CD14-positive monocyte (primary cell): Measurements from ENCODE around the gene TRABD2B. TPM values are rescaled to one million over a fixed set of nuclear protein-coding genes. Genes with fewer than 3 reads are reported as not detected.

ENCODE experiments used
- DNase-seq, 3 donors: peaks; one replicate each; pipeline ENCODE4 v3.0.0-alpha.2; 2011 to 2022
- H2AFZ ChIP-seq: 2 replicates; pipeline ENCODE4 v1.6.0; 2012; ENCODE audit warnings: mild to moderate bottlenecking, low read depth, low read length, inconsistent platforms; ENCODE audit not compliant: insufficient read depth, poor library complexity, severe bottlenecking
- H3K27ac ChIP-seq, 2 donors: 1 replicate in 1 of 2; 2 replicates in 1 of 2; pipeline ENCODE4 v1.5.1; 2012 to 2013; ENCODE audit warnings: low read length in 2 of 2, control low read depth in 1 of 2, inconsistent platforms in 1 of 2, low read depth in 1 of 2, mild to moderate bottlenecking in 1 of 2
- H3K27me3 ChIP-seq, 2 donors: one replicate each; pipeline versions ENCODE4 v1.6.0 to v1.6.1; 2011 to 2013; ENCODE audit warnings: low read length in 2 of 2; ENCODE audit not compliant: control insufficient read depth in 2 of 2, insufficient read depth in 2 of 2
- H3K36me3 ChIP-seq, 2 donors: replicated peaks in 1 of 2; 1 replicate in 1 of 2; 2 replicates in 1 of 2; pipeline versions ENCODE4 v1.5.1 to v1.6.1; 2012 to 2013; ENCODE audit warnings: low read length in 2 of 2, control low read depth in 1 of 2, inconsistent platforms in 1 of 2, mild to moderate bottlenecking in 1 of 2; ENCODE audit not compliant: insufficient read depth in 2 of 2, control insufficient read depth in 1 of 2
- H3K4me1 ChIP-seq, 2 donors: 1 replicate in 1 of 2; 2 replicates in 1 of 2; pipeline versions ENCODE4 v1.5.1 to v1.6.1; 2012 to 2013; ENCODE audit warnings: low read length in 2 of 2, control low read depth in 1 of 2, inconsistent platforms in 1 of 2, mild to moderate bottlenecking in 1 of 2, moderate library complexity in 1 of 2; ENCODE audit not compliant: insufficient read depth in 2 of 2, control insufficient read depth in 1 of 2
- H3K4me2 ChIP-seq: replicated peaks from 2 replicates; pipeline ENCODE3; 2012; ENCODE audit warnings: low read length, moderate library complexity, mild to moderate bottlenecking; ENCODE audit not compliant: poor library complexity, severe bottlenecking; ENCODE audit errors: extremely low read depth
- H3K4me3 ChIP-seq, 3 experiments: fragments of 200-600 bp in 1 of 3; sonication (generic) in 1 of 3; replicated peaks in 1 of 3; 1 replicate in 2 of 3; 2 replicates in 1 of 3; pipeline ENCODE4 v1.5.1; 2011 to 2013; ENCODE audit warnings: low read length in 3 of 3, mild to moderate bottlenecking in 3 of 3, control low read depth in 2 of 3, low read depth in 2 of 3, inconsistent platforms in 1 of 3, moderate library complexity in 1 of 3
- H3K79me2 ChIP-seq: 2 replicates; pipeline ENCODE4 v1.6.0; 2012; ENCODE audit warnings: mild to moderate bottlenecking, control low read depth, inconsistent platforms, low read length, moderate library complexity; ENCODE audit not compliant: insufficient read depth
- H3K9ac ChIP-seq: 2 replicates; pipeline ENCODE4 v1.6.0; 2017; ENCODE audit warnings: low read length, mild to moderate bottlenecking; ENCODE audit not compliant: insufficient read depth, poor library complexity, severe bottlenecking
- H3K9me3 ChIP-seq, 2 donors: replicated peaks in 1 of 2; 1 replicate in 1 of 2; 2 replicates in 1 of 2; pipeline versions ENCODE4 v1.5.1 to v1.6.1; 2012 to 2013; ENCODE audit warnings: low read length in 2 of 2, control low read depth in 1 of 2; ENCODE audit not compliant: control insufficient read depth in 1 of 2, insufficient read depth in 1 of 2
- H4K20me1 ChIP-seq: 2 replicates; pipeline ENCODE4 v1.6.0; 2012; ENCODE audit warnings: mild to moderate bottlenecking, low read length, control low read depth, moderate library complexity; ENCODE audit not compliant: insufficient read depth
- H3K27ac Mint-ChIP-seq, 7 donors: one replicate each; pipeline ENCODE4 v1.8.0; 2020; ENCODE audit warnings: mild to moderate bottlenecking in 7 of 7, mixed read lengths in 7 of 7, moderate library complexity in 6 of 7, inconsistent platforms in 2 of 7
- H3K27me3 Mint-ChIP-seq, 3 donors: one replicate each; pipeline ENCODE4 v1.8.0; 2021 to 2022; ENCODE audit warnings: low read depth in 3 of 3, mild to moderate bottlenecking in 3 of 3, mixed read lengths in 3 of 3, moderate library complexity in 3 of 3, inconsistent platforms in 1 of 3
- H3K36me3 Mint-ChIP-seq, 2 donors: one replicate each; pipeline ENCODE4 v1.8.0; 2020; ENCODE audit warnings: mixed read lengths in 2 of 2, inconsistent platforms in 1 of 2, mild to moderate bottlenecking in 1 of 2
- H3K4me1 Mint-ChIP-seq: one replicate; pipeline ENCODE4 v1.8.0; 2020; ENCODE audit warnings: mild to moderate bottlenecking, mixed read lengths
- H3K4me3 Mint-ChIP-seq, 2 donors: one replicate each; pipeline ENCODE4 v1.8.0; 2020; ENCODE audit warnings: mild to moderate bottlenecking in 2 of 2, mixed read lengths in 2 of 2, moderate library complexity in 1 of 2
- H3K9me3 Mint-ChIP-seq, 7 donors: one replicate each; pipeline ENCODE4 v1.8.0; 2020 to 2022; ENCODE audit warnings: mixed read lengths in 7 of 7, mild to moderate bottlenecking in 6 of 7, moderate library complexity in 6 of 7, inconsistent platforms in 2 of 7
- WGBS: methylation state at CpG from one replicate; pipeline ENCODE4 v1.1.5; 2013; ENCODE audit warnings: missing lambda C conversion rate; ENCODE audit not compliant: insufficient coverage; 5-methylcytosine and 5-hydroxymethylcytosine counted together
- intact Hi-C, 2 donors: fragments of 100-400 bp; cut with micrococcal nuclease; formaldehyde crosslinking; loops; one replicate each; pipeline versions ENCODE4 v1.15.0 to v1.15.1; 2023
- polyA plus RNA-seq, 3 donors: library from polyadenylated mRNA; depleted of rRNA in 1 of 3; unstranded in 2 of 3; stranded (reverse) in 1 of 3; fragments of 300-500 nt in 2 of 3; fragments of >200 nt in 1 of 3; fragmentation: Illumina TruSeq in 2 of 3; gene quantifications; 1 replicate in 2 of 3; 2 replicates in 1 of 3; pipeline ENCODE4 v1.2.3, GENCODE V29; 2012 to 2021
- TF ChIP-seq, protein P1 (sequence below): fragments of 200-600 bp; IDR thresholded peaks from one replicate; pipeline ENCODE4 v1.8.0; 2022; ENCODE audit warnings: antibody characterized with exemption, mild to moderate bottlenecking

TRABD2B gene
- polyA plus RNA-seq, 3 donors: not detected

DNA sequence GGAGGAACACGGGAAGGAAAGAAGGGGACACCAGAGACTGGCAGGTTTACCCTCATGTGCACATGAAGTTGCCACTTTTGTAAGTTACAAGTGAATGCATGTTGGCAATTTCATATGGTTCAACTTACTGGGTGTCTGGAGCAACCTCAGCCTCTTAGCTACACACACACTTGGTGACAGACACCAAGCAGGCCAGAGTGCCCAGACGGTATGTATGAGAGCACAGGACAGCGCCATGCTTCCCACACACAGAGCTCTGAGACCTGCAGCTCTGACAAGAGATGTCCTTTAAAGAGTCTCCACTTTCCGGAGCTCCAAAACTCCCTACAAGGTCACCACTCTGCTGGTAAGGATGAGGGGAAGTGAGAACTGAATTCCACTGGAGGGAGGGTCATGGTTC, 1.9 kb upstream of the TRABD2B start:
- Histone ChIP-seq H3K27me3 (peaks cover 35 to 48% of the 10 kb centered on the region in 2 donors), H3K27ac (no peak overlapping the region), H3K4me3 (no peak overlapping the region), H2AFZ (no peak overlapping the region), H3K9ac (no peak overlapping the region), H3K4me2 (no peak overlapping the region), H3K9me3 (peaks cover 0 to 10% of the 10 kb centered on the region in 2 donors), H3K79me2 (no peaks in the 10 kb centered on the region), H4K20me1 (no peaks in the 10 kb centered on the region), H3K4me1 (peaks cover 2 to 5% of the 10 kb centered on the region in 2 donors), H3K36me3 (no peaks in the 10 kb centered on the region)
- TF ChIP-seq, protein P1, sequence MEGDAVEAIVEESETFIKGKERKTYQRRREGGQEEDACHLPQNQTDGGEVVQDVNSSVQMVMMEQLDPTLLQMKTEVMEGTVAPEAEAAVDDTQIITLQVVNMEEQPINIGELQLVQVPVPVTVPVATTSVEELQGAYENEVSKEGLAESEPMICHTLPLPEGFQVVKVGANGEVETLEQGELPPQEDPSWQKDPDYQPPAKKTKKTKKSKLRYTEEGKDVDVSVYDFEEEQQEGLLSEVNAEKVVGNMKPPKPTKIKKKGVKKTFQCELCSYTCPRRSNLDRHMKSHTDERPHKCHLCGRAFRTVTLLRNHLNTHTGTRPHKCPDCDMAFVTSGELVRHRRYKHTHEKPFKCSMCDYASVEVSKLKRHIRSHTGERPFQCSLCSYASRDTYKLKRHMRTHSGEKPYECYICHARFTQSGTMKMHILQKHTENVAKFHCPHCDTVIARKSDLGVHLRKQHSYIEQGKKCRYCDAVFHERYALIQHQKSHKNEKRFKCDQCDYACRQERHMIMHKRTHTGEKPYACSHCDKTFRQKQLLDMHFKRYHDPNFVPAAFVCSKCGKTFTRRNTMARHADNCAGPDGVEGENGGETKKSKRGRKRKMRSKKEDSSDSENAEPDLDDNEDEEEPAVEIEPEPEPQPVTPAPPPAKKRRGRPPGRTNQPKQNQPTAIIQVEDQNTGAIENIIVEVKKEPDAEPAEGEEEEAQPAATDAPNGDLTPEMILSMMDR: no peak
- peaks cover 2% of the 10 kb centered on the region for H3K4me1 Mint-ChIP-seq
- peaks cover 0 to 4% (median 0%) of the 10 kb centered on the region in 7 donors for H3K9me3 Mint-ChIP-seq
- WGBS: 83% methylated on average over 2 of the region's 4 CpGs
- H3K27ac Mint-ChIP-seq: no peak overlapping the region
- H3K4me3 Mint-ChIP-seq: peak overlapping the region in 1 of 2 donors; percentile 37
- intact Hi-C loops: loop anchor here in 1 of 2 donors (5.0 kb wide), 1 partner anchor 238 kb away; no protein-coding TSS in a partner anchor
- peaks cover 47 to 67% (median 50%) of the 10 kb centered on the region in 3 donors for H3K27me3 Mint-ChIP-seq
- no peak for DNase-seq
- peaks cover 0 to 2% of the 10 kb centered on the region in 2 donors for H3K36me3 Mint-ChIP-seq

DNA sequence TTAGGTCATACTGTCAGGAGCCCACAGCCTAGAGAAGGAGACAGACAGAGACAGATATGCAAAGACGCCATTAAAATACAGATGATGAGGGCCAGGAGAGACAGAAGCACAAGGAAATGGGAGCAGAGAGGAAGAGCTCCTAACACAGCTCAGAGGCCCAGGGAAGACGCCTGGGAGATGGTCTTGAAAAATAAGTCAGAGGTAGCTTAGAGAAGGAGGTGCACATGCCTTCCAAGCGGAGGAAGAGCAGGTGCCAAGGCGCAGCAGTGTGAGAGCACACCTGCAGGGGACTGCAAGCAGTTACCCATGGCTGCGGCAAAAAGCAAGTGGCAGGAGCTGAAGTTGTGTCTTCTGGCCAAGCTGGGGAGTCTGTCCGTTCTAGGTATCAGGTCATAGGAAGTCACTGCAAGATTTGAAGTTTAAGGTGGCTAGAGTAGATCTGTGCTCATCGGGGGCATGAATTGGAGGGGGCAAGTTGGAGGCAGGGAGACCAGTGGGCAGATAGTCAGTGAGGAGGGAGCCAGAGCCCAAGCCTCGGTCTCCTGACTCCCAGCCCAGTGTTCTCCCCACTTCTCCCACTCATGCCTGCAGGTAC, 1.3 kb upstream of the TRABD2B start:
- Mint-ChIP-seq H3K4me3 (peak overlapping the region in 1 of 2 donors; percentile 84), H3K4me1 (peaks cover 2% of the 10 kb centered on the region), H3K36me3 (peaks cover 0 to 2% of the 10 kb centered on the region in 2 donors), H3K9me3 (peaks cover 0 to 4% (median 0%) of the 10 kb centered on the region in 7 donors), H3K27ac (no peak overlapping the region), H3K27me3 (peaks cover 47 to 73% (median 56%) of the 10 kb centered on the region in 3 donors)
- peaks cover 0 to 10% of the 10 kb centered on the region in 2 donors for H3K9me3 ChIP-seq
- no peak overlapping the region for H3K4me3 ChIP-seq
- H4K20me1 ChIP-seq: no peaks in the 10 kb centered on the region
- H2AFZ ChIP-seq: no peak overlapping the region
- H3K9ac ChIP-seq: no peak overlapping the region
- H3K27me3 ChIP-seq: peaks cover 35 to 50% of the 10 kb centered on the region in 2 donors
- intact Hi-C loops: loop anchor here in 1 of 2 donors (5.0 kb wide), 1 partner anchor 239 kb away; no protein-coding TSS in a partner anchor
- DNase-seq: no peak
- H3K4me2 ChIP-seq: no peak overlapping the region
- H3K36me3 ChIP-seq: no peaks in the 10 kb centered on the region
- TF ChIP-seq, protein P1: no peak
- H3K4me1 ChIP-seq: peaks cover 2 to 5% of the 10 kb centered on the region in 2 donors
- H3K27ac ChIP-seq: no peak overlapping the region
- H3K79me2 ChIP-seq: no peaks in the 10 kb centered on the region
- WGBS: 85% methylated on average over 5 of the region's 8 CpGs
